Lower lobe of right lung (tissue), 2 donors: ENCODE results near the gene C1QTNF3. TPM values are rescaled to one million over a fixed set of nuclear protein-coding genes. Genes with fewer than 3 reads are reported as not detected.
A peak's percentile ranks its signal among the peaks of the same experiment; 100 is the strongest.

Experiments used
- ATAC-seq, 2 donors: fragments of 200-7000 bp; cut with Tn5 transposase; one replicate each; pipeline ENCODE4 v1.9.1; 2020 to 2022; ENCODE audit warnings: mild to moderate bottlenecking in 2 of 2, moderate library complexity in 2 of 2
- DNase-seq: peaks from one replicate; pipeline ENCODE4 v3.0.0-alpha.2; 2020
- H3K27ac ChIP-seq: fragments of 200-600 bp; one replicate; pipeline ENCODE4 v1.8.0; 2022
- H3K27me3 ChIP-seq: fragments of 200-600 bp; one replicate; pipeline ENCODE4 v1.8.0; 2022; ENCODE audit warnings: low read depth
- H3K36me3 ChIP-seq: fragments of 200-600 bp; one replicate; pipeline ENCODE4 v1.8.0; 2022; ENCODE audit warnings: mild to moderate bottlenecking
- H3K4me1 ChIP-seq: fragments of 200-600 bp; one replicate; pipeline ENCODE4 v1.8.0; 2022
- H3K4me3 ChIP-seq: fragments of 200-600 bp; one replicate; pipeline ENCODE4 v1.8.0; 2022; ENCODE audit warnings: mild to moderate bottlenecking
- H3K9me3 ChIP-seq: fragments of 200-600 bp; one replicate; pipeline ENCODE4 v1.8.0; 2022
- CTCF ChIP-seq: fragments of 200-600 bp; IDR thresholded peaks from one replicate; pipeline ENCODE4 v1.8.0; 2022; ENCODE audit warnings: antibody characterized with exemption, mild to moderate bottlenecking
- intact Hi-C: fragments of 100-400 bp; cut with DNase I; formaldehyde crosslinking; loops from one replicate; pipeline ENCODE4 v1.11.0; 2022
- total RNA-seq: library from RNA; stranded (reverse); fragmentation: NEBNext Ultra II Directional; extraction: Animal tissue kit (Norgen Biotek cat#: 25700); gene quantifications from one replicate; pipeline ENCODE4 v1.2.1, GENCODE V29; 2021
- donor health status: DM: no; HTN: yes; CAD: no; lungs with severe emphysema.

Gene C1QTNF3
- total RNA-seq, 1 donor from 2014 or later: 6.7 TPM

- Histone ChIP-seq H3K36me3 (no peaks in the 10 kb centered on the region), H3K4me1 (peaks cover 19% of the 10 kb centered on the region), H3K27me3 (no peaks in the 10 kb centered on the region), H3K4me3 (no peak overlapping the region), H3K27ac (no peak overlapping the region), H3K9me3 (no peaks in the 10 kb centered on the region)
- DNase-seq (no peak), ATAC-seq (no peak)
- intact Hi-C loops: no loop called here
- no peak for TF ChIP-seq CTCF
These were observed 33.4 kb downstream of the C1QTNF3 start for GRCh38 chr5:34009610-34010009.

- Histone ChIP-seq H3K27ac (peak overlapping the region; percentile 94), H3K36me3 (peaks cover 8% of the 10 kb centered on the region), H3K4me3 (peak overlapping the region; percentile 74), H3K4me1 (peaks cover 19% of the 10 kb centered on the region), H3K9me3 (no peaks in the 10 kb centered on the region), H3K27me3 (no peaks in the 10 kb centered on the region)
- intact Hi-C loops: no loop called here
- DNase-seq (no peak), ATAC-seq (no peak)
- no peak for TF ChIP-seq CTCF
These were observed 34.2 kb downstream of the C1QTNF3 start for GRCh38 chr5:34008802-34009201.

- TF ChIP-seq CTCF: peak; percentile 13
- peak within 1 kb of the TSS; percentile 74 for H3K4me3 ChIP-seq
- no peaks in the 10 kb centered on the region for H3K27me3 ChIP-seq
- H3K4me1 ChIP-seq: peaks cover 19% of the 10 kb centered on the region
- no peaks in the 10 kb centered on the region for H3K9me3 ChIP-seq
- peaks cover 16% of the 10 kb centered on the region for H3K36me3 ChIP-seq
- DNase-seq: peak; percentile 94
- intact Hi-C loops: no loop called here
- ATAC-seq: peak; percentile 98
- peak within 1 kb of the TSS; percentile 94 for H3K27ac ChIP-seq
These were observed 35.1 kb downstream of the C1QTNF3 start, which contains the start of gene AMACR for GRCh38 chr5:34007621-34008600. AMACR (minus strand) TSS chr5:34008050; CDS start chr5:34008019, 31 bp downstream.

- intact Hi-C loops: no loop called here
- TF ChIP-seq CTCF: no peak
- peak overlapping the region; percentile 94 for H3K27ac ChIP-seq
- no peaks in the 10 kb centered on the region for H3K27me3 ChIP-seq
- H3K36me3 ChIP-seq: peaks cover 23% of the 10 kb centered on the region
- H3K9me3 ChIP-seq: no peaks in the 10 kb centered on the region
- H3K4me1 ChIP-seq: peaks cover 19% of the 10 kb centered on the region
- DNase-seq (no peak), ATAC-seq (peak in 1 of 2 donors; percentile 35)
- H3K4me3 ChIP-seq: peak overlapping the region; percentile 74
These were observed 35.8 kb downstream of the C1QTNF3 start for GRCh38 chr5:34007201-34007620.

- Histone ChIP-seq H3K4me3 (no peak overlapping the region), H3K4me1 (peaks cover 26% of the 10 kb centered on the region), H3K27ac (no peak overlapping the region), H3K27me3 (no peaks in the 10 kb centered on the region), H3K36me3 (peaks cover 23% of the 10 kb centered on the region), H3K9me3 (no peaks in the 10 kb centered on the region)
- ATAC-seq: no peak
- TF ChIP-seq CTCF: no peak
- intact Hi-C loops: no loop called here
- DNase-seq: no peak
These were observed 37.3 kb downstream of the C1QTNF3 start for GRCh38 chr5:34005681-34006080.
